ENCODE measurements around the gene SNX1. TPM values are rescaled to one million over a fixed set of nuclear protein-coding genes. Genes with fewer than 3 reads are reported as not detected.

SNX1 gene
- total RNA-seq, 2 experiments from 2014 or later, result 75.6 to 80.1 TPM

DNA sequence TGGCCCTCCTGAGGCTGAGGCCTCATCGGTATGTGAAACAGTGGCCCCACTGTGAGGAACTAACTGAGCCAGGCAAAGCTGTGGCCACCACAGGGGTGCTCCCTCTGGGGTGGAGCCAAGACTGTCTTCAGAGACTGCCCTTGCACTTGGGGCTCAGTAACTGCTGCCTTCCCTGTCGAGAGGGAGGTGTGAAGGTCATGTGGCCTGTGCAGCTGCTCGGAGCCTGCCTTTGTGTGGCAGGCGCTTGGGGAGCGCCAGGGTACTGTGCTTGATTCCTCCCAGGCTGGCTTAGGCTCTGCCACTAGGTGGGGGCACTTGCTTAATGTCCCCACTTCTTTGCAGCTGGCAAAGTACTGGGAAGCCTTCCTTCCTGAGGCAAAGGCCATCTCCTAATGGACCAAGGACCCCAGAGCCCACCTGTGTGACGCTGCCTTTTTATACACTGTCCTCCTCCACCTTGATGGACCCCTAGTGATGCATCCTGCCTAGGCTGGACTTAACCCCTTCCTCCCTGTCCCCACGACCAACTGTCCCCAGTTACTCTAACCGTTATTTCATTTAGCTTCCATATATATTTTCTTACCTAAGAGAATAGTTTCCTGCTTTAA is 41.5 kb downstream of the SNX1 start:
- ChIA-PET POLR2A (interaction anchor here (0.6 kb wide), 2 partner anchors 8 to 918 kb away, joined by 4 to 5 read pairs; no protein-coding TSS in a partner anchor), CTCF (interaction anchor here (0.9 to 1.6 kb wide), 2 partner anchors 16 kb away, joined by 4 to 10 read pairs; no protein-coding TSS in a partner anchor)
- DNase-seq, result no peak
- peaks cover 22% of the 10 kb centered on the region for H3K36me3 Mint-ChIP-seq (ENCODE audit: low read depth)
- TF ChIP-seq, protein P1, sequence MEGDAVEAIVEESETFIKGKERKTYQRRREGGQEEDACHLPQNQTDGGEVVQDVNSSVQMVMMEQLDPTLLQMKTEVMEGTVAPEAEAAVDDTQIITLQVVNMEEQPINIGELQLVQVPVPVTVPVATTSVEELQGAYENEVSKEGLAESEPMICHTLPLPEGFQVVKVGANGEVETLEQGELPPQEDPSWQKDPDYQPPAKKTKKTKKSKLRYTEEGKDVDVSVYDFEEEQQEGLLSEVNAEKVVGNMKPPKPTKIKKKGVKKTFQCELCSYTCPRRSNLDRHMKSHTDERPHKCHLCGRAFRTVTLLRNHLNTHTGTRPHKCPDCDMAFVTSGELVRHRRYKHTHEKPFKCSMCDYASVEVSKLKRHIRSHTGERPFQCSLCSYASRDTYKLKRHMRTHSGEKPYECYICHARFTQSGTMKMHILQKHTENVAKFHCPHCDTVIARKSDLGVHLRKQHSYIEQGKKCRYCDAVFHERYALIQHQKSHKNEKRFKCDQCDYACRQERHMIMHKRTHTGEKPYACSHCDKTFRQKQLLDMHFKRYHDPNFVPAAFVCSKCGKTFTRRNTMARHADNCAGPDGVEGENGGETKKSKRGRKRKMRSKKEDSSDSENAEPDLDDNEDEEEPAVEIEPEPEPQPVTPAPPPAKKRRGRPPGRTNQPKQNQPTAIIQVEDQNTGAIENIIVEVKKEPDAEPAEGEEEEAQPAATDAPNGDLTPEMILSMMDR (IDR thresholded peaks at IDR 0.05), result no peak
- intact Hi-C loops (cut with micrococcal nuclease), result no loop called here
- no peak overlapping the region for H3K4me3 Mint-ChIP-seq
- H3K9me3 Mint-ChIP-seq, result no peaks in the 10 kb centered on the region
- peaks cover 3% of the 10 kb centered on the region for H3K4me1 Mint-ChIP-seq (ENCODE audit: low read depth)
- H3K27me3 Mint-ChIP-seq, result no peaks in the 10 kb centered on the region
- no peak for ATAC-seq
- H3K27ac Mint-ChIP-seq, result no peak overlapping the region

DNA sequence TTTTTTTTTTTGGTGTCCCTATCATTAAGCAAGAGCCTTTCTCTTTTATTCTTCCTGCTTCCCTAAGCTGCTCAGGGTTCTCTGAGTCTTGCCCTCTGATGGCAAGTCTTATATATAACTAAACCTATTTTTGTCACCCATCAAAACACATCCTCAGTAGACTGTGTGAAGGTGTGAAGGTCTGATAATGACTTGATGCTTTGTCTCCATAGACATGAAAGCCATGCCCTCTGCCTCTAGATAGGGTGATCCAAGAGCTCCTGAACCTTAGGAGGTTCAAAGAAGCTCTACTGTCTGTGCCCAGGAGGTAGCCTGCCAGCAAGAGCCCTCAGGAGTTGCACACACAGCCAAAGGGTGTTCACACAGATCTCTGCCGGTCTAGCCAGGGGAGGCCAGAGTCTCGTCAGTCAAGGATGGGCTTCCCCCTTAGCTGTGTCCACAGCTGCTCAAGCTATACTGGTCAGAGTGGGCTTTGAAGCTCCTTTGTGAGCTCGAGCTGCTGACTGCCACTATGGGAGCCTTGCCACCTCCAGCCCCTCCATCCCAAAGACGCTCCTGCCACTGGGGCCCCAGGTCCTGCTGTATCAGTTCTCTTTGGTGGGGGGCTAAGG is 42.7 kb downstream of the SNX1 start:
- peaks cover 25% of the 10 kb centered on the region for H3K36me3 Mint-ChIP-seq (ENCODE audit: low read depth)
- no peak overlapping the region for H3K27ac Mint-ChIP-seq
- H3K4me3 Mint-ChIP-seq, result no peak overlapping the region

DNA sequence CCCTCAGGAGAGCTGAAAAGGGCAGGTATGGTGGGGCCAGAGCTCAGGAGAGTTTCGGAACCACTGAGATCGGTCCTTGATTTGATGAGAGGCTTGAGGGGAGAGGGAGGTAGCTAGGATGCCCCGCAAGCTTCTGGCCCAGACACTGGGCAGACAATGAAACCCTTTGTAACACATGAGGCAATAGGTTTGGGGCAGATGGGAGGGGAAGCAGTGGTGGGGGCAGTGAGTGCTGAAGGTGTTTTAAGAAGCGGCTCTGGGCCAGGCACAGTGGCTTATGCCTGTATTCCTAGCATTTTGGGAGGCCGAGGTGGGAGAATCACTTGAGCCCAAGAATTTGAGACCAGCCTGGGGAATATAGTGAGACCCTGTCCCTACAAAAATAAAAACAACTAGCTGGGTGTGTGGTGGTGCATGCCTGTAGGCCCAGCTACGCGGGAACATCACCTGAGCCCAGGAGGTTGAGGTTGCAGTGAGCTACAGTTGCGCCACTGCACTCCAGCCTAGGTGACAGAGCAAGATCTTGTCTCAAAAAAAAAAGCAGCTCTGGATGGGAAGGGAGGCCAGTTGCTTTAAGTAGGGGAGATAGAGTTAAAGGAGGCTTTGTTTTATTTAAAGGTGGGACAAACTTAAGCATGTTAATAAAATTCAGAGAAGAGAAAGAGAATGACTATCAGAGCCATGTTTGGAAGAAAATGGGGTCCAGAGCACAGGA is 46.2 kb downstream of the SNX1 start:
- peak overlapping the region; percentile 66 for H3K27ac Mint-ChIP-seq

More for the DNA sequence above, 42.7 kb downstream of the SNX1 start:
- TF ChIP-seq, protein P1 (IDR thresholded peaks at IDR 0.05), result no peak
- no peak for ATAC-seq
- CTCF ChIA-PET, result interaction anchor here (1.6 kb wide), 1 partner anchor 15 kb away, joined by 10 read pairs; no protein-coding TSS in a partner anchor
- Mint-ChIP-seq H3K9me3 (no peaks in the 10 kb centered on the region), H3K4me1 (ENCODE audit: low read depth) (peaks cover 3% of the 10 kb centered on the region), H3K27me3 (no peaks in the 10 kb centered on the region)
- DNase-seq, result no peak
- intact Hi-C loops (cut with micrococcal nuclease), result no loop called here
- POLR2A ChIA-PET, result interaction anchor here (0.6 kb wide), 1 partner anchor 917 kb away, joined by 5 read pairs; no protein-coding TSS in a partner anchor

DNA sequence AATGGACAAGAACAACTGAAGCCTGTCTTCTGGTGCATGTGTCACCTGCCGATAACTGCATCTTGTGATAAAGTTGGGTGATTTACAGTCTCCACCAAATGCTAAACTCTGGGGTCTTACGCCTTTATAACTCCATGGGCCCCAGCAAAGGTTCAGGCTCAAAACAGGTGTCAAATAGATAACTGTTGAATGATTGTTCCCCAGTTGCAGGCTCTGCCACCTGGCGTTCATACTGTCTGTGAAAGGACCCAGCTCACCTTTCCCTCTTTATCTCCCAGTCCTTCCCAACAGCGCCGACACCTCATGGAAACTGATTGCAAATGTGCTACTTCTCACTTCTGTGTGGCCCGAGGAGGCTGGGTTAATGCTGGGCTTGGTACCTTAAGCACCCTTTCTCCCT is 47.5 kb downstream of the SNX1 start:
- no peak overlapping the region for H3K4me3 Mint-ChIP-seq
- TF ChIP-seq, protein P1 (IDR thresholded peaks at IDR 0.05), result no peak
- no peak for ATAC-seq
- DNase-seq, result no peak
- ChIA-PET CTCF (interaction anchor here (5.9 kb wide), 1 partner anchor 11 kb away, joined by 34 read pairs; no protein-coding TSS in a partner anchor), POLR2A (no interaction called here)
- no peak overlapping the region for H3K27ac Mint-ChIP-seq
- H3K9me3 Mint-ChIP-seq, result no peaks in the 10 kb centered on the region
- peaks cover 6% of the 10 kb centered on the region for H3K36me3 Mint-ChIP-seq (ENCODE audit: low read depth)
- intact Hi-C loops (cut with micrococcal nuclease), result no loop called here
- peaks cover 3% of the 10 kb centered on the region for H3K4me1 Mint-ChIP-seq (ENCODE audit: low read depth)
- no peaks in the 10 kb centered on the region for H3K27me3 Mint-ChIP-seq

More for the DNA sequence above, 46.2 kb downstream of the SNX1 start:
- ATAC-seq, result no peak
- intact Hi-C loops (cut with micrococcal nuclease), result no loop called here
- Mint-ChIP-seq H3K4me1 (ENCODE audit: low read depth) (peaks cover 3% of the 10 kb centered on the region), H3K4me3 (no peak overlapping the region), H3K27me3 (no peaks in the 10 kb centered on the region), H3K9me3 (no peaks in the 10 kb centered on the region), H3K36me3 (ENCODE audit: low read depth) (peaks cover 9% of the 10 kb centered on the region)
- TF ChIP-seq, protein P1 (IDR thresholded peaks at IDR 0.05), result no peak
- POLR2A ChIA-PET, result no interaction called here
- CTCF ChIA-PET, result interaction anchor here (5.9 kb wide), 1 partner anchor 12 kb away, joined by 34 read pairs; no protein-coding TSS in a partner anchor
- no peak for DNase-seq

Measured in activated CD8-positive, alpha-beta T cell treated with anti-CD3 and anti-CD28 coated beads for 36 hours (primary cell).